Measurements from ENCODE around the gene SZRD1.

DNA sequence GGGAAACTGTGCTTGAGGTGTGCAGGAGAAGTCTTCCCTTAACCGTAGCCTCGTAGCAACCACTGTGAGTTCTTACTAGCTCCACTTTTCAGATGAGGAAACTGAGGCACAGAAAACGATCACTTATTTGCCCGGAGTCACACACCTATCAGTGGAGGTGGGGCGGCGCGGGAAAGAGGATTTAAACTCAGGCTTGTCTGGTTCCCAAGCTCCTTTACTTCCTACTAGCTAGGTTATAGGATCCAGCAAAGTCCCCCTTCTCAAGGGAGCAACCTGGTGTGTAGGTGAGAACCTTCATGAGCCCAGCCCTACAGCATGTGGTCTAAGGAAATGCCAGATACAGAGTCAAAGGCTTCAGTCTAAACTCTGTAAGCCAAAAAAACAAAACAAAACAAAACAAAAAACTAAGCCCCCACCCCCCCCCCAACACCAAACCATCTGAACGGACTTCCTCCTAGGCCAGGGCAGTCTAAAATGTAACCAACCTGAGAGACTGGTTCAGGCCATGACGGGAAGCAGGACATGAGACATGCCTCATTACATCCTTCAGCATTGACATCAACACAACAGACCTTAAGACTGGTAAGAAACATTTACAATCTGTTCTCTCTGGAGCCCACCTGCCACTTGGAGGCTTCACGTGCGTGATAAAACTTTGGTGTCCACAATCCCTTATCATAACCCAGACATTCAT, 14.1 kb upstream of the SZRD1 start:
- TF ChIP-seq, protein P1, sequence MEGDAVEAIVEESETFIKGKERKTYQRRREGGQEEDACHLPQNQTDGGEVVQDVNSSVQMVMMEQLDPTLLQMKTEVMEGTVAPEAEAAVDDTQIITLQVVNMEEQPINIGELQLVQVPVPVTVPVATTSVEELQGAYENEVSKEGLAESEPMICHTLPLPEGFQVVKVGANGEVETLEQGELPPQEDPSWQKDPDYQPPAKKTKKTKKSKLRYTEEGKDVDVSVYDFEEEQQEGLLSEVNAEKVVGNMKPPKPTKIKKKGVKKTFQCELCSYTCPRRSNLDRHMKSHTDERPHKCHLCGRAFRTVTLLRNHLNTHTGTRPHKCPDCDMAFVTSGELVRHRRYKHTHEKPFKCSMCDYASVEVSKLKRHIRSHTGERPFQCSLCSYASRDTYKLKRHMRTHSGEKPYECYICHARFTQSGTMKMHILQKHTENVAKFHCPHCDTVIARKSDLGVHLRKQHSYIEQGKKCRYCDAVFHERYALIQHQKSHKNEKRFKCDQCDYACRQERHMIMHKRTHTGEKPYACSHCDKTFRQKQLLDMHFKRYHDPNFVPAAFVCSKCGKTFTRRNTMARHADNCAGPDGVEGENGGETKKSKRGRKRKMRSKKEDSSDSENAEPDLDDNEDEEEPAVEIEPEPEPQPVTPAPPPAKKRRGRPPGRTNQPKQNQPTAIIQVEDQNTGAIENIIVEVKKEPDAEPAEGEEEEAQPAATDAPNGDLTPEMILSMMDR (conservative IDR thresholded peaks at IDR 0.05; ENCODE audit: low read length): no peak
- no peak for TF ChIP-seq EZH2phosphoT487 (IDR thresholded peaks at IDR 0.05; ENCODE audit: borderline replicate concordance)
